Panc1 (cell line): ENCODE results near the gene ARL14EPL.

ENCODE experiments used
- CTCF ChIP-seq: fragments of 450-650 bp; IDR thresholded peaks from 2 replicates; pipeline ENCODE4 v1.5.1; 2017; ENCODE audit warnings: mild to moderate bottlenecking
- TCF7L2 ChIP-seq: IDR thresholded peaks from 2 replicates; pipeline ENCODE4 v1.6.1; 2011; ENCODE audit warnings: mild to moderate bottlenecking, low read depth, low read length, inconsistent platforms
- TF ChIP-seq, protein P1 (sequence below), 2 experiments: IDR thresholded peaks; 2 replicates each; pipeline ENCODE4 v1.6.1; 2011 to 2012; ENCODE audit warnings: low read depth in 2 of 2, control low read depth in 1 of 2, low read length in 1 of 2, mild to moderate bottlenecking in 1 of 2, moderate library complexity in 1 of 2; ENCODE audit not compliant: insufficient read depth in 1 of 2

DNA sequence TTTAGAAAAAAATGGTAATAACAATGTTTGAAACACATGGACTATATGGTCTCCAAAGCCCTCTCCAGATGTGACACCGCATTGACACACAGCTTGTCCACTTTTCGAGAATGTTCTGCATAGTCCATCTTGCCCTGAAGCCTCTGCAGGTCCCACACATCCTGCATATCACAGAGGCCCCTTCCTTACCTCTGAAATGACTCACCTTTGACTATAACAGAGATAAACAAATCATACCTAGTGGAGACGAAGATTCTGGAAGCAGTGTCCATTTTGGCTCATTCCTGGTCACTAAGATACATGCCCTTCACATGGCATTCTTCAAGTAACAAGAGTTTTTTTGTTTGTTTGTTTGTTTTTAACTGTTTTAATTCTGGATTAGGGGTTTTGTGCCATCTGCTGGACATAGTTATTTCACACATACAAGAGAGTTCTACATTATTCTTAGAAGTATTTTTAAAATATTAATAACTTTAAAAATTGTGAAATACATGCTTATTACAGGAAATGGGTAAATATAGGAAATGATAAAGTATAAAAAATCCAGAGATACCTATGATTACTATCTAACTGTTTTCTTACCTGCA lies 5.1 kb downstream of the ARL14EPL start:
- TF ChIP-seq CTCF (peak; percentile 38), TCF7L2 (no peak)
- TF ChIP-seq, protein P1, sequence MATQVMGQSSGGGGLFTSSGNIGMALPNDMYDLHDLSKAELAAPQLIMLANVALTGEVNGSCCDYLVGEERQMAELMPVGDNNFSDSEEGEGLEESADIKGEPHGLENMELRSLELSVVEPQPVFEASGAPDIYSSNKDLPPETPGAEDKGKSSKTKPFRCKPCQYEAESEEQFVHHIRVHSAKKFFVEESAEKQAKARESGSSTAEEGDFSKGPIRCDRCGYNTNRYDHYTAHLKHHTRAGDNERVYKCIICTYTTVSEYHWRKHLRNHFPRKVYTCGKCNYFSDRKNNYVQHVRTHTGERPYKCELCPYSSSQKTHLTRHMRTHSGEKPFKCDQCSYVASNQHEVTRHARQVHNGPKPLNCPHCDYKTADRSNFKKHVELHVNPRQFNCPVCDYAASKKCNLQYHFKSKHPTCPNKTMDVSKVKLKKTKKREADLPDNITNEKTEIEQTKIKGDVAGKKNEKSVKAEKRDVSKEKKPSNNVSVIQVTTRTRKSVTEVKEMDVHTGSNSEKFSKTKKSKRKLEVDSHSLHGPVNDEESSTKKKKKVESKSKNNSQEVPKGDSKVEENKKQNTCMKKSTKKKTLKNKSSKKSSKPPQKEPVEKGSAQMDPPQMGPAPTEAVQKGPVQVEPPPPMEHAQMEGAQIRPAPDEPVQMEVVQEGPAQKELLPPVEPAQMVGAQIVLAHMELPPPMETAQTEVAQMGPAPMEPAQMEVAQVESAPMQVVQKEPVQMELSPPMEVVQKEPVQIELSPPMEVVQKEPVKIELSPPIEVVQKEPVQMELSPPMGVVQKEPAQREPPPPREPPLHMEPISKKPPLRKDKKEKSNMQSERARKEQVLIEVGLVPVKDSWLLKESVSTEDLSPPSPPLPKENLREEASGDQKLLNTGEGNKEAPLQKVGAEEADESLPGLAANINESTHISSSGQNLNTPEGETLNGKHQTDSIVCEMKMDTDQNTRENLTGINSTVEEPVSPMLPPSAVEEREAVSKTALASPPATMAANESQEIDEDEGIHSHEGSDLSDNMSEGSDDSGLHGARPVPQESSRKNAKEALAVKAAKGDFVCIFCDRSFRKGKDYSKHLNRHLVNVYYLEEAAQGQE (IDR thresholded peaks at IDR 0.05; ENCODE audit: insufficient read depth in 1 of 2, low read depth in 2 of 2, low read length in 1 of 2), result no peak
